Measurements from ENCODE around the gene MAPKAPK5.
A peak's percentile ranks its signal among the peaks of the same experiment; 100 is the strongest.
"Not testable (repeated sequence)": the region's sequence is repeated elsewhere in the genome, so short reads cannot be mapped to it uniquely, and the experiment has no call there.

The MAPKAPK5 gene

GRCh38 chr12:111887926-111888745 lies 46.1 kb downstream of the MAPKAPK5 start:
- no peak for DNase-seq

- DNase-seq = no peak
These were observed 51.3 kb downstream of the MAPKAPK5 start for GRCh38 chr12:111893287-111893686.

- DNase-seq = no peak
These were observed 52.5 kb downstream of the MAPKAPK5 start for GRCh38 chr12:111894556-111894955.

- DNase-seq = no peak
These were observed 59.2 kb downstream of the MAPKAPK5 start for GRCh38 chr12:111901182-111901581.

GRCh38 chr12:111904446-111904975 lies 62.5 kb downstream of the MAPKAPK5 start:
- no peak for DNase-seq

GRCh38 chr12:111905502-111905901 lies 63.5 kb downstream of the MAPKAPK5 start:
- DNase-seq = no peak

GRCh38 chr12:111907740-111908139 lies 65.7 kb downstream of the MAPKAPK5 start:
- no peak for DNase-seq

GRCh38 chr12:111925171-111925570 lies 83.1 kb downstream of the MAPKAPK5 start:
- DNase-seq = no peak

GRCh38 chr12:111926631-111927030 lies 84.6 kb downstream of the MAPKAPK5 start:
- DNase-seq = no peak

GRCh38 chr12:111927346-111927745 lies 85.3 kb downstream of the MAPKAPK5 start:
- DNase-seq = no peak

- DNase-seq = no peak
These were observed 90.2 kb downstream of the MAPKAPK5 start for GRCh38 chr12:111932241-111932640.

- no peak for DNase-seq
These were observed 94.8 kb downstream of the MAPKAPK5 start for GRCh38 chr12:111936869-111937268.

GRCh38 chr12:111937429-111937828 lies 95.4 kb downstream of the MAPKAPK5 start:
- peak; percentile 38 for DNase-seq

- peak; percentile 75 for DNase-seq
These were observed 100.5 kb downstream of the MAPKAPK5 start for GRCh38 chr12:111942557-111942956.

GRCh38 chr12:111943929-111944328 lies 101.9 kb downstream of the MAPKAPK5 start:
- no peak for DNase-seq

- not testable (repeated sequence) for DNase-seq
These were observed 109.1 kb downstream of the MAPKAPK5 start for GRCh38 chr12:111950961-111951676.

All from fibroblast of skin of right biceps (primary cell).